HG03097 (cell line): Measurements from ENCODE around the gene ARHGAP36.

ENCODE experiments used
- ATAC-seq: cut with Tn5 transposase; IDR thresholded peaks from one replicate; pipeline ENCODE4 v1.9.1; 2021; ENCODE audit not compliant: unreplicated experiment, low FRiP score

ARHGAP36 gene

GRCh38 chrX:131068945-131069719, 11.0 kb downstream of the ARHGAP36 start:
- ATAC-seq, result no peak

- ATAC-seq, result no peak
These were observed 14.9 kb downstream of the ARHGAP36 start for GRCh38 chrX:131072871-131073571.

GRCh38 chrX:131073607-131074006, 15.5 kb downstream of the ARHGAP36 start:
- no peak for ATAC-seq

GRCh38 chrX:131081772-131082740, 23.9 kb downstream of the ARHGAP36 start:
- ATAC-seq, result no peak

- no peak for ATAC-seq
These were observed 25.5 kb downstream of the ARHGAP36 start for GRCh38 chrX:131083510-131084142.

- no peak for ATAC-seq
These were observed 26.0 kb downstream of the ARHGAP36 start for GRCh38 chrX:131084145-131084544.

GRCh38 chrX:131136776-131137175, 78.6 kb downstream of the ARHGAP36 start:
- ATAC-seq, result no peak

- no peak for ATAC-seq
These were observed 80.9 kb downstream of the ARHGAP36 start for GRCh38 chrX:131139072-131139471.
